HepG2 (cell line): Measurements from ENCODE around the gene DNASE2. TPM values are rescaled to one million over a fixed set of nuclear protein-coding genes. Genes with fewer than 3 reads are reported as not detected.
A peak's percentile ranks its signal among the peaks of the same experiment; 100 is the strongest.

Experiments
- FOXM1 ChIP-seq: sonication (generic); formaldehyde crosslinking; IDR thresholded peaks from 2 replicates; pipeline ENCODE4 v1.5.0; 2020; ENCODE audit warnings: missing genetic modification reagents
- GMEB2 ChIP-seq: IDR thresholded peaks from 2 replicates; pipeline ENCODE4 v1.6.1; 2016; ENCODE audit warnings: missing biosample characterization, missing genetic modification reagents, low read depth
- MATR3 ChIP-seq: sonication (generic); formaldehyde crosslinking; IDR thresholded peaks from 2 replicates; pipeline ENCODE4 v1.4.0; 2020; ENCODE audit warnings: missing genetic modification reagents
- MYPOP ChIP-seq: sonication (generic); formaldehyde crosslinking; IDR thresholded peaks from 2 replicates; pipeline ENCODE4 v1.8.1; 2023; ENCODE audit warnings: mild to moderate bottlenecking, moderate library complexity, missing genetic modification reagents
- NR2F1 ChIP-seq, 2 experiments: fragments of 450-650 bp in 1 of 2; formaldehyde crosslinking in 1 of 2; IDR thresholded peaks; 2 replicates each; pipeline versions ENCODE4 v1.5.0 to v1.6.1; 2016 to 2020; ENCODE audit warnings: mild to moderate bottlenecking in 1 of 2, missing compliant biosample characterization in 1 of 2, missing genetic modification reagents in 1 of 2, moderate library complexity in 1 of 2
- PATZ1 ChIP-seq: sonication (generic); formaldehyde crosslinking; IDR thresholded peaks from 2 replicates; pipeline ENCODE4 v1.4.0; 2020; ENCODE audit warnings: missing genetic modification reagents
- PLSCR1 ChIP-seq: sonication (generic); formaldehyde crosslinking; IDR thresholded peaks from 2 replicates; pipeline ENCODE4 v1.5.0; 2020; ENCODE audit warnings: missing genetic modification reagents, mild to moderate bottlenecking, borderline replicate concordance
- PRDM15 ChIP-seq: sonication (generic); formaldehyde crosslinking; IDR thresholded peaks from 2 replicates; pipeline ENCODE4 v1.4.0; 2020; ENCODE audit warnings: missing genetic modification reagents
- RFXANK ChIP-seq: IDR thresholded peaks from 2 replicates; pipeline ENCODE4 v1.6.1; 2016
- THRA ChIP-seq: sonication (generic); formaldehyde crosslinking; IDR thresholded peaks from 2 replicates; pipeline ENCODE4 v1.4.0; 2020; ENCODE audit warnings: missing genetic modification reagents, borderline replicate concordance
- ZBTB43 ChIP-seq: sonication (generic); formaldehyde crosslinking; conservative IDR thresholded peaks from 2 replicates; pipeline ENCODE4 v1.4.0; 2020; ENCODE audit warnings: missing genetic modification reagents
- ZNF496 ChIP-seq: sonication (generic); formaldehyde crosslinking; IDR thresholded peaks from 2 replicates; pipeline ENCODE4 v1.8.1; 2023; ENCODE audit warnings: mild to moderate bottlenecking, moderate library complexity, missing genetic modification reagents; ENCODE audit not compliant: insufficient replicate concordance
- polyA plus RNA-seq, 8 experiments: library from polyadenylated mRNA; depleted of rRNA in 3 of 8; stranded (reverse) in 7 of 8; unstranded in 1 of 8; fragments of >200 nt; fragmentation: Illumina TruSeq in 4 of 8; extraction: Trizol in 4 of 8; gene quantifications; 2 replicates each; pipeline versions ENCODE4 v1.2.1 to v1.2.3, GENCODE V29; 2011 to 2016; ENCODE audit warnings: low read depth in 4 of 8, missing spikeins in 1 of 8, mixed read lengths in 1 of 8; ENCODE audit not compliant: insufficient read depth in 1 of 8
- total RNA-seq, 5 experiments: library from RNA; depleted of rRNA; stranded (reverse); fragments of >200 nt; fragmentation: Illumina TruSeq; extraction: Trizol; gene quantifications; 2 replicates each; pipeline ENCODE4 v1.2.3, GENCODE V29; 2016; ENCODE audit warnings: low read depth in 1 of 5

DNASE2 gene
- total and polyA plus RNA-seq, 2 of the 13 experiments (the other 11 are each of a cell fraction or from before 2014, with no cell fraction given): 7.5 to 16.2 TPM

- TF ChIP-seq THRA (peak; percentile 51; the same call in 1 of the 2 replicates), MYPOP (CRISPR knock-in tag) (0 out of 2 replicates have a peak, but pooled peaks have one; percentile 42), RFXANK (CRISPR knock-in tag) (no peak), NR2F1 (CRISPR knock-in tag; IDR thresholded peaks at IDR 0.05) (0 out of 4 replicates have a peak, but pooled peaks of 1 of the 2 experiments have one; percentile 15), GMEB2 (CRISPR knock-in tag) (no peak), FOXM1 (CRISPR knock-in tag) (no peak), PLSCR1 (CRISPR knock-in tag) (no peak), ZNF496 (CRISPR knock-in tag) (no peak), PRDM15 (CRISPR knock-in tag) (no peak), PATZ1 (CRISPR knock-in tag) (no peak), MATR3 (CRISPR knock-in tag) (no peak), ZBTB43 (CRISPR knock-in tag) (peak; percentile 82)
Observed at GRCh38 chr19:12864721-12865715, 16.2 kb downstream of the DNASE2 start (continued).
